GM18907 (cell line): Measurements from ENCODE around the gene DBN1.

Source experiments
- ATAC-seq: cut with Tn5 transposase; IDR thresholded peaks from one replicate; pipeline ENCODE4 v1.9.1; 2021; ENCODE audit warnings: mild to moderate bottlenecking, moderate library complexity; ENCODE audit not compliant: unreplicated experiment

The DBN1 gene

DNA sequence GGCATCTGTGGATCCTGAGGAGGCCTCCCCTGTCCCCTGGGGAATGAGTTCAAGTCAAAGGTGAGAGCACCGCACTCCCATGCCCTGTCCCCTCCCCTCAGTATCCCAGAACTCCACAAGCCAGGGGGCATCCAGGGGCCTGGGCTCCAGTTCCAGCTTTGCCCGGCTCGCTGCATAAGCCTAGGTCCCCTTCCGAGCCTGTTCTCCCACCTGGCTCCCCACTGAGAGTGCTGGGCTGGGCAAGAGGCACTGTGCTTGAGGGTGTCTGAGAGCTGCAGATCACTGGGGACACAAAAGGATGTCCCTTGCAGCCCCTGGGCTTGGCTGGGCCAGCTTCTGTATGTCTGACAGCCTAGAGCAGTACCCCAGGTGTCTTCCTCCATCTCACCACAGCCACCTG is 31.6 kb upstream of the DBN1 start:
- ATAC-seq = no peak

DNA sequence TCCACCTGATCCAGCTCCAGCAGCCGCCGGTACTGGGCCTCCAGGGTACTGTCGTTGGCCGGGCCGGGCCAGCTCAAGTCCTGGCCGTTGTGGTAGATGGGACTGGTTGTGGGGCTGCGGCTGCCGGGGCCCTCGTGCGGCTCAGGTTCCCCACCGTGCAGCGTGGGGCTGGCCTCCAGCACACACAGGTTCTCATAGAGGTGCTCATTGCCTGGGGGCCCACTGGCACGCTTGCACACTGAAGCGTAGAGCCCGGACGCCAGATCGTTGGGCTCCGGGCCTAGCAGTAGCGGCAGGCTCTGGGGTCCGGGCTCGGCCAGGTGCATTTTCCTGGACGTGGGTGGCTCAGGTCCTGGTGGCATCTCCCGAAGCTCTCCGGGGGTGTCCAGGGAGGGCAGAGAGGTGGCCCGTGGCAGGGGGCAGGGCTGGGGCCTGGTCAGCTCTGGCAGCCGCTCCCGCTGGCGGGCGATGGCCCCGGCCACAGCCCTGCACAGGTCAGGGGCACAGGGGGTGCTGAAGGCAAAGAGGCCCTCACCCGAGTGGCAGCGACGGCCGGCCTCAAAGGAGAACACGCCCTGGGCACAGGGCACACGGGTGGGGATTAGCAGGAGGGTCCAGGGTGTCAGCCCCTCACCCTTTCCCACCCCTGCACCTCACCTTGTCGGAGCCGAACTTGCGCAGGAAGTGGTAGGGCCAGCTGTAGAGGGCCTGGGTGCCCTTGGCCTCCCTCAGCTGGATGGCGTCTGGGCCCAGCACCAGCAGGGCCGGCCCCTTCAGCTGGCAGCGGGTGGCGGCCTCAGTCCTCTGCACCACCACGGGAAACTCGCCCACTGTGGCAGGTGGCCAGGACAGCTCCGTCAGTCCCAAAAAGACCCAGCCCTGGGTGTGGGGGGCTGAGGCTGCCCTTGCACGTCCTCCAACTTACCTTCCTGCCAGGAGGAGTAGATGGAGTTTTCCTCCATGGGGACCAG is 30.9 kb upstream of the DBN1 start:
- no peak for ATAC-seq

- ATAC-seq = no peak
Observed at GRCh38 chr5:177503351-177504085, 30.1 kb upstream of the DBN1 start.

DNA sequence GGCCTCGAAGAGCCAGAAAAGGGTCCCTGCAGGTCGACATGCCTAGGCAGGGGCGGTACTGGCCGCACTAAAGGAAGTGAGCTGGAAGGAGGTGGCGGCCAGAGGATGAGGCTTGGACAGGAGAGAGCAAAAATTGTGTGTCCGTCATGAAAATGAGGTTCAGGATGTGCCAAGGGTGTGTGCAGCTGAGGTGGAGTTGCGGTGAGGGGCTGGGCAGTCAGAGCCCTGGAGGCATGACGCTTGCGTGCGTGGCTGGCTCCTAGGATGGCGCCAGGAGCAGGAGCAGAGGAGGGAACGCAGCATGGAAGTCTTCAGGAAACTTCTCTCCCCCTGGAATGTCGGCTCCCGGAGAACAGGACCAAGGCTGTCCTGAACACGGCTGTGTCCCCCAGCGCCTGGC is 29.5 kb upstream of the DBN1 start:
- no peak for ATAC-seq

GRCh38 chr5:177501874-177502678 is 28.6 kb upstream of the DBN1 start:
- no peak for ATAC-seq

DNA sequence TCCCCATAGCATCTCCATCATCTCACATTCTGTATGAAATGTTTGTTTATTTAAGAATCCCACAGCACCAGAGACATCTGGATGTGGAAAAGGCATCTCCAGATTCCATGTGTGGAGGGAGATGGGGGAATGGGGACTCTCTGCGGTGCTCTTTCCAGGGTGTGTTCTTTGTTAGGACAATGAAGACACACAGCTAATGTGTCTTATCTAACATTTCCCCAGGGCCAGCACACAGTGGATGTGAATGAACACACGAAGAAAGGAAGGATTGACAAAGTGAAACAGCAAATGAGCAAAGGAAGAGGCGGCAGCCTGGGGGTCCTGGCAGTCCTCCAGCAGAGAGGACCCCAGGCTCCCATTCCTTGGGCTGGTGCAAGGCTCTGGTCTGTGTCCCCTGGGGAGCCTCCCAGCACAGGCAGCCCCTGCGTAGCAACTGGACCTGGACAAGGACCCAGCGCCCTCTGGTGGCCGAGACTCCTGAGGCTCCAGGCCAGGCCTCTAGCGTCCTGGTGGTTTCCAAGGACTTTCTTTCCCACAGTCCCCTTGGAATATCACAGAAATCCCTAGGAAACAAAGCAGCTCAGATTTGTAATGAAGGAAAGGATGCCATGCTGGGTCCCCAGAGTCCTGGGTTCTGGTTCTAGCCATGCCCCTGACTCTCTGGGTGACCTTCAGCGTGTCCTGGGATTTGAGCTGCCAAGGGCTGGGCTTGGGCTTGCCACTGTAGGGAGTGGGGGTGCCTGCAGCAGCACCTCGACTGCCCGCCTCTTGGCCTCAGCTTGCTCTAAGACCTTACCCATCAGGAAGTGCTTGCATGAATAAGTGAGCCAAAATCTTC is 27.5 kb upstream of the DBN1 start:
- ATAC-seq = no peak

GRCh38 chr5:177499842-177500241 is 26.4 kb upstream of the DBN1 start:
- no peak for ATAC-seq

GRCh38 chr5:177498013-177498787 is 24.8 kb upstream of the DBN1 start:
- ATAC-seq = peak; percentile 6

GRCh38 chr5:177497292-177498012 is 24.0 kb upstream of the DBN1 start, which contains the start of gene PDLIM7:
Gene PDLIM7 (minus strand): TSS chr5:177497604. CDS start chr5:177496512, 1,092 bp downstream.
- ATAC-seq = peak; percentile 73

DNA sequence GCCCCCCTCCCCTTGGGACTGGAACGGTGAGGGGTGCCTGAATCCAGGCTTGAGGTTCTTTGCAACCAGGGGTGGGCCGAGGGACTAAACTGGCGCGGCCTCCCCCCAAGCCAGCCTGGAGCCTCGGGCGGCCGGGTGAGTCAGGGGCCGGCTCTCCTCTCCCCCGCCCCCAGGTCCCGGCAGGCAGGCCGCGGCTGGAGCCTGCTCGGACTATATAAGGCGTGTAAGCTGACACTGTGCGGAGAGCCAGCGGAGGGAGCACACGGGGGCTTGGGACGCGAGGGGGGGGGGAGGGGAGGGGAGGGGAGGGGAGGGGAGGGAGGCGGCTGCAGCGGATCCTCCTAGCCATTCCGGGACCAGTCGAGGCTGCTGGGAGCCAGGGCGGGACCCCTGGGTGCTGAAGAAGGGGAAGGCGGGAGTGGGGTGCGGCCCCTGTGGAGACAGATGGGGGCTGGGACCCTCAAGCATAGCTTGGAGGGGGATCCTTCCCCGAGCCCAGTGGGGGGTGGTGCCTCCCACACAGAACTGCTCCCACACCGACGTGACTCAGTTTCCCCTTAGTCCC is 23.4 kb upstream of the DBN1 start:
- ATAC-seq = no peak

GRCh38 chr5:177496070-177496726 is 22.8 kb upstream of the DBN1 start:
- no peak for ATAC-seq

DNA sequence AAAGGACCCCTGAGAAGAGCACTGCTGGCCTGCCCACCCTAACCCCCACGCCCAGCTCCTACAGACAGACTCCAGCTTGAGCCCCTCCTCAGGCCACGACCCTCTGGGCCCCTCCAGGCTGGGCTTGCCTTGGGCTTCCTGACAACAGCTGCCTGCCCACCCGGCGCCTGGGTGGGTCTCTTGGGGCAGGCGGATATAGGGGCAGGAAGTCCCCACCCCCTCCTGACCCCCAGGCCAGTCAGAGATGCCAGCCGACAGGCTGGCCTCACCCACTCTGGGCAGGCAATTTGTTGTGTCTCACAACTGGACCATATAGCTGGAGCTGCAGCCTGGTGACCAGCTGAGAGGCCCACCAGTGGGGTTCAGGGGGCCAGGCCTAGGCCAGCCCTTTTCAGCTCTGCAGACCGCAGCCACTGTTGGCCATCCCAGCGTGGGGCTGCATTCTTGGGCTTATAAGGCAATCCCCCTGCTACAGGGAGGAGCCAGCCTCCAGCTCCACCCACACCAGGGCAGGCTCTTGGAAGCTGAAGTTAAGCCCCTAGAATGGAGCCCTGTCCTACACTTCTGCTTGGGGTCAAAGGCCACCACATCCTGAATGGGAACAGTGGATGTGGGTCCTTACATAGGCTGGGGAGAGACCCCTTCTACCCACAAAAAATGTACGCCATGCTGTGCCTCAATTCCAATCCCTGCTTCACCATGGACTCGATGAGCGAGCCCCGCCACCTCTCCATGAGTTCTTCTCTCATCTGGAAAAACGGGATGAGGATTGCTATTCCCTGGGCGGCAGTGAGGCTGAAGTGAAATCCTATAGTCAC is 22.0 kb upstream of the DBN1 start:
- no peak for ATAC-seq

GRCh38 chr5:177494346-177495195 is 21.1 kb upstream of the DBN1 start:
- no peak for ATAC-seq

DNA sequence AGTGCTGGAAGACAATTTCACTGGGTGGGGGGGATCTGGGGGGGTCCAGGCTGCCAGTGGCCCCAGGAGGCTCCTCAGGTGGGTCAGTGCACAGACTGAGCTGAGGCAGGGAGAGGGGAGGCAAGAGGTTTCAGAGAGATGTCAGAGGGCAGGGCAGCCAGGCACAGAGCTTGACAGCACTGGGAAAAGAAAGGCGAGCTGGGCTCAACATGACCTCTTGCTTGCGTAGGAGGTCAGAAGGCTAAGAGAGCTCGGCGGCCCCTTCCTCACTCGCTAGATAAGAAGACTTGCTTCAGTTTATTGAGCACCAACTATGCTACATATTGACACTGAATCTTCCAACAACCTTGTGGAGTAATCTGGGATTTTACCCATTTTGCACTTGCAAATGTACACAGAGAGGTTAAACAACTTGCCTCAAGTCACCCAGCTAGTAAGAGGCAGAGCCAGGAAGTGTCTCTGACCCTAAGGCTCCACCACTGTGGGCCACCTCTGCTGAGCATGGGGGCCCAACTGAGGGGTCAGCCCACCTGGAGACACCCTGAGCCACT is 20.4 kb upstream of the DBN1 start:
- ATAC-seq = no peak

DNA sequence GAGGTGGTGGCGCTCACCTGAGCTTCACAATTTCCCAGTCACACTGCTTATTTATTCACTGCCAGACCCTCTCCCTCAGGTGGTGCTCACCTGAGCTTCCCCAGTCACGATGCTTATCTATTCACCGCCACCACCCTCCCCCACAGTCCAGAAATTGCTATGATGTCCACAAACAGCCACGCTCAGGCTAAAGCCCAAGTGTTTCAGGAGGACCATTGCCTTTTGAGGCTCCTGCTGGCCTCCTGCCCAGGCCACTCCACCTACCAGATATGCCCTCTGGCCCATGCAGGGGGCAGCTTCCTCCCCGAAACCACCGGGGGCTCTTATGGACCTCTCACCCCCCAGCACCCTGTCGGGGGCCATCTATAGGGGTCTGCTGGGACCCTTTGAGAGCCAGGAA is 19.4 kb upstream of the DBN1 start:
- no peak for ATAC-seq
